K562 (cell line): Measurements from ENCODE around the gene SLC30A3. TPM values are rescaled to one million over a fixed set of nuclear protein-coding genes. Genes with fewer than 3 reads are reported as not detected.
A peak's percentile ranks its signal among the peaks of the same experiment; 100 is the strongest.

ENCODE experiments used
- ARID3A ChIP-seq: IDR thresholded peaks from 2 replicates; pipeline ENCODE4 v1.6.1; 2012; ENCODE audit warnings: low read depth, low read length, improper control_type of control experiment, borderline replicate concordance
- CAMTA2 ChIP-seq: fragments of 250-450 bp; sonication (Bioruptor Pico); conservative IDR thresholded peaks from 2 replicates; pipeline ENCODE4 v1.5.1; 2022
- CSDE1 ChIP-seq, 2 experiments: fragments of 450-650 bp; IDR thresholded peaks; 2 replicates each; pipeline ENCODE4 v1.6.1; 2016; ENCODE audit warnings: mild to moderate bottlenecking in 1 of 2
- CXXC5 ChIP-seq: fragments of 250-450 bp; sonication (Bioruptor Pico); IDR thresholded peaks from 2 replicates; pipeline ENCODE4 v1.8.0; 2022; ENCODE audit warnings: inconsistent platforms, mild to moderate bottlenecking, moderate library complexity
- FOXP4 ChIP-seq: sonication (generic); formaldehyde crosslinking; IDR thresholded peaks from 2 replicates; pipeline ENCODE4 v1.8.0; 2022; ENCODE audit warnings: mild to moderate bottlenecking, missing genetic modification reagents, borderline replicate concordance
- KAT8 ChIP-seq: fragments of 450-650 bp; IDR thresholded peaks from 2 replicates; pipeline ENCODE4 v1.6.1; 2016; ENCODE audit warnings: low read depth, mild to moderate bottlenecking
- KLF1 ChIP-seq: fragments of 450-650 bp; IDR thresholded peaks from 2 replicates; pipeline ENCODE4 v1.6.1; 2016; ENCODE audit warnings: missing genetic modification characterization, missing compliant biosample characterization
- NR1H2 ChIP-seq: sonication (generic); formaldehyde crosslinking; IDR thresholded peaks from 2 replicates; pipeline ENCODE4 v1.4.0; 2020; ENCODE audit warnings: mild to moderate bottlenecking, missing genetic modification reagents
- PRDM10 ChIP-seq: fragments of 450-650 bp; IDR thresholded peaks from 2 replicates; pipeline ENCODE4 v1.6.1; 2018; ENCODE audit not compliant: partially characterized antibody
- RBM25 ChIP-seq: fragments of 200-400 bp; formaldehyde crosslinking; IDR thresholded peaks from 2 replicates; pipeline ENCODE4 v1.6.1; 2018; ENCODE audit warnings: low read length, low read depth, moderate library complexity; ENCODE audit not compliant: severe bottlenecking
- SP2 ChIP-seq: IDR thresholded peaks from 2 replicates; pipeline ENCODE4 v1.6.1; 2011; ENCODE audit warnings: mild to moderate bottlenecking, low read depth, low read length, moderate library complexity; ENCODE audit not compliant: poor library complexity, severe bottlenecking; ENCODE audit errors: extremely low read depth
- TEAD2 ChIP-seq: fragments of 450-650 bp; IDR thresholded peaks from 2 replicates; pipeline ENCODE4 v1.6.1; 2016; ENCODE audit warnings: missing genetic modification characterization, control low read depth, missing compliant biosample characterization
- ZBTB5 ChIP-seq: fragments of 450-650 bp; IDR thresholded peaks from 2 replicates; pipeline ENCODE4 v1.6.1; 2017; ENCODE audit warnings: antibody characterized with exemption
- ZFP91 ChIP-seq: sonication (generic); formaldehyde crosslinking; IDR thresholded peaks from 2 replicates; pipeline ENCODE4 v1.8.0; 2022; ENCODE audit warnings: mild to moderate bottlenecking, missing genetic modification reagents
- ZNF140 ChIP-seq: fragments of 250-450 bp; sonication (Bioruptor Pico); IDR thresholded peaks from 2 replicates; pipeline ENCODE4 v1.8.0; 2021; ENCODE audit warnings: moderate library complexity, mild to moderate bottlenecking, inconsistent platforms
- ZNF79 ChIP-seq: fragments of 250-450 bp; sonication (Bioruptor Pico); IDR thresholded peaks from 2 replicates; pipeline ENCODE4 v1.4.0; 2020; ENCODE audit warnings: low read depth, mild to moderate bottlenecking, moderate library complexity
- polyA plus RNA-seq, 8 experiments: library from polyadenylated mRNA; depleted of rRNA in 4 of 8; stranded (reverse) in 5 of 8; unstranded in 3 of 8; fragments of >200 nt; fragmentation: Nextera tagmentation in 2 of 8; fragmentation: Illumina TruSeq in 1 of 8; extraction: Ambion mirVana in 2 of 8; extraction: Trizol in 1 of 8; gene quantifications; 2 replicates each; pipeline versions ENCODE4 v1.2.1 to v1.2.3, GENCODE V29; 2011 to 2014; ENCODE audit warnings: inconsistent platforms in 1 of 8, missing spikeins in 1 of 8
- total RNA-seq, 7 experiments: library from RNA; depleted of rRNA in 6 of 7; stranded (reverse); fragments of >200 nt in 6 of 7; fragmentation: Illumina TruSeq in 2 of 7; extraction: Trizol in 2 of 7; gene quantifications; 2 replicates each; pipeline versions ENCODE4 v1.2.1 to v1.2.3, GENCODE V29; 2011 to 2021; ENCODE audit warnings: low replicate concordance in 1 of 7

SLC30A3 gene
- total and polyA plus RNA-seq, 9 of the 15 experiments (the other 6 are each of a cell fraction or from before 2014, with no cell fraction given), result 0.03 to 2.7 (median 0.89) TPM; not detected in 1

- TF ChIP-seq ZBTB5 (no peak), KAT8 (no peak), CSDE1 (IDR thresholded peaks at IDR 0.05) (no peak), NR1H2 (CRISPR knock-in tag) (no peak), FOXP4 (0 out of 2 replicates have a peak, but pooled peaks have one; percentile 33), CXXC5 (CRISPR knock-in tag) (peak; percentile 77), PRDM10 (peak; percentile 87), ZNF140 (CRISPR knock-in tag) (no peak), CAMTA2 (CRISPR knock-in tag) (no peak), SP2 (no peak), ZNF79 (no peak), ARID3A (no peak), RBM25 (peak; percentile 11), ZFP91 (CRISPR knock-in tag) (no peak), KLF1 (tag) (no peak), TEAD2 (tag) (no peak)
Observed at GRCh38 chr2:27255187-27255586, 7.7 kb downstream of the SLC30A3 start (continued).
